HG03066 (cell line): Measurements from ENCODE around the gene METTL15.
"Not testable (repeated sequence)": the region's sequence is repeated elsewhere in the genome, so short reads cannot be mapped to it uniquely, and the experiment has no call there.

Experiments
- ATAC-seq: cut with Tn5 transposase; IDR thresholded peaks from one replicate; pipeline ENCODE4 v1.9.1; 2021; ENCODE audit warnings: low read depth; ENCODE audit not compliant: unreplicated experiment

METTL15 gene

GRCh38 chr11:28274216-28274615 is 166.0 kb downstream of the METTL15 start:
- no peak for ATAC-seq

GRCh38 chr11:28284196-28284595 is 176.0 kb downstream of the METTL15 start:
- ATAC-seq = no peak

- ATAC-seq = no peak
Measured at GRCh38 chr11:28289444-28289843, 181.3 kb downstream of the METTL15 start.

- not testable (repeated sequence) for ATAC-seq
Measured at GRCh38 chr11:28290995-28291394, 182.8 kb downstream of the METTL15 start.

GRCh38 chr11:28296426-28296825 is 188.2 kb downstream of the METTL15 start:
- ATAC-seq = peak; percentile 96

- no peak for ATAC-seq
Measured at GRCh38 chr11:28298209-28298608, 190.0 kb downstream of the METTL15 start.

GRCh38 chr11:28303477-28304191 is 195.4 kb downstream of the METTL15 start:
- ATAC-seq = no peak

GRCh38 chr11:28315440-28315839 is 207.3 kb downstream of the METTL15 start:
- ATAC-seq = no peak

GRCh38 chr11:28318871-28319270 is 210.7 kb downstream of the METTL15 start:
- ATAC-seq = no peak

GRCh38 chr11:28323621-28324020 is 215.4 kb downstream of the METTL15 start:
- no peak for ATAC-seq

GRCh38 chr11:28332393-28332792 is 224.2 kb downstream of the METTL15 start:
- ATAC-seq = not testable (repeated sequence)

GRCh38 chr11:28337701-28338100 is 229.5 kb downstream of the METTL15 start:
- ATAC-seq = no peak

GRCh38 chr11:28338371-28338770 is 230.2 kb downstream of the METTL15 start:
- no peak for ATAC-seq

- ATAC-seq = no peak
Measured at GRCh38 chr11:28339488-28339887, 231.3 kb downstream of the METTL15 start.

GRCh38 chr11:28342716-28343115 is 234.5 kb downstream of the METTL15 start:
- no peak for ATAC-seq

- no peak for ATAC-seq
Measured at GRCh38 chr11:28343304-28344233, 235.4 kb downstream of the METTL15 start.

- no peak for ATAC-seq
Measured at GRCh38 chr11:28346209-28346608, 238.0 kb downstream of the METTL15 start.

GRCh38 chr11:28346721-28347120 is 238.5 kb downstream of the METTL15 start:
- no peak for ATAC-seq

GRCh38 chr11:28347371-28347770 is 239.2 kb downstream of the METTL15 start:
- no peak for ATAC-seq

GRCh38 chr11:28350216-28350615 is 242.0 kb downstream of the METTL15 start:
- ATAC-seq = no peak

GRCh38 chr11:28353991-28354390 is 245.8 kb downstream of the METTL15 start:
- no peak for ATAC-seq
